HepG2 (cell line): ENCODE data around the gene MRPL38. TPM values are rescaled to one million over a fixed set of nuclear protein-coding genes. Genes with fewer than 3 reads are reported as not detected.
A peak's percentile ranks its signal among the peaks of the same experiment; 100 is the strongest.

Experiments
- ATF7-NPFF ChIP-seq: sonication (generic); formaldehyde crosslinking; IDR thresholded peaks from 2 replicates; pipeline ENCODE4 v1.8.1; 2023; ENCODE audit warnings: mild to moderate bottlenecking, low read depth, missing genetic modification reagents, moderate library complexity
- BATF2 ChIP-seq: sonication (generic); formaldehyde crosslinking; IDR thresholded peaks from 2 replicates; pipeline ENCODE4 v1.8.0; 2022; ENCODE audit warnings: mild to moderate bottlenecking, missing genetic modification reagents, moderate library complexity
- CBX2 ChIP-seq, 2 experiments: fragments of 200-600 bp in 1 of 2; sonication (generic); formaldehyde crosslinking in 1 of 2; IDR thresholded peaks; 2 replicates each; pipeline versions ENCODE4 v1.7.0 to v1.8.1; 2018 to 2022; ENCODE audit warnings: low read depth in 2 of 2, low read length in 1 of 2, mild to moderate bottlenecking in 1 of 2, missing genetic modification reagents in 1 of 2
- DR1 ChIP-seq: sonication (generic); formaldehyde crosslinking; IDR thresholded peaks from 2 replicates; pipeline ENCODE4 v1.8.0; 2021; ENCODE audit warnings: mild to moderate bottlenecking, missing genetic modification reagents, inconsistent platforms
- HMG20A ChIP-seq: IDR thresholded peaks from 2 replicates; pipeline ENCODE4 v1.6.1; 2016; ENCODE audit warnings: borderline replicate concordance
- HNRNPL ChIP-seq: fragments of 200-400 bp; formaldehyde crosslinking; IDR thresholded peaks from 2 replicates; pipeline ENCODE4 v1.6.1; 2017; ENCODE audit warnings: mild to moderate bottlenecking, low read depth, low read length
- JUNB ChIP-seq: sonication (generic); formaldehyde crosslinking; IDR thresholded peaks from 2 replicates; pipeline ENCODE4 v1.8.0; 2022; ENCODE audit warnings: missing genetic modification reagents, mild to moderate bottlenecking, borderline replicate concordance
- KLF6 ChIP-seq: IDR thresholded peaks from 2 replicates; pipeline ENCODE4 v1.8.0; 2016; ENCODE audit warnings: missing biosample characterization, missing genetic modification reagents
- MAZ ChIP-seq, 2 experiments: sonication (generic) in 1 of 2; formaldehyde crosslinking in 1 of 2; IDR thresholded peaks; 2 replicates each; pipeline versions ENCODE4 v1.5.0 to v1.6.1; 2012 to 2020; ENCODE audit warnings: low read depth in 2 of 2, mild to moderate bottlenecking in 2 of 2, borderline replicate concordance in 1 of 2, improper control_type of control experiment in 1 of 2, low read length in 1 of 2, missing genetic modification reagents in 1 of 2, moderate library complexity in 1 of 2
- MXI1 ChIP-seq: IDR thresholded peaks from 3 replicates; pipeline ENCODE4 v1.6.1; 2012; ENCODE audit warnings: low read depth, low read length, inconsistent platforms, borderline replicate concordance
- TEF ChIP-seq: sonication (generic); formaldehyde crosslinking; IDR thresholded peaks from 2 replicates; pipeline ENCODE4 v1.5.0; 2020; ENCODE audit warnings: missing genetic modification reagents
- THAP7 ChIP-seq: sonication (generic); formaldehyde crosslinking; IDR thresholded peaks from 2 replicates; pipeline ENCODE4 v1.8.1; 2023; ENCODE audit warnings: mild to moderate bottlenecking, missing genetic modification reagents
- ZNF430 ChIP-seq: sonication (generic); formaldehyde crosslinking; IDR thresholded peaks from 2 replicates; pipeline ENCODE4 v1.9.0; 2021; ENCODE audit warnings: mild to moderate bottlenecking, missing genetic modification reagents
- ZNF530 ChIP-seq: sonication (generic); formaldehyde crosslinking; IDR thresholded peaks from 2 replicates; pipeline ENCODE4 v1.5.0; 2020; ENCODE audit warnings: low read depth, mild to moderate bottlenecking, missing genetic modification reagents
- ZNF556 ChIP-seq: sonication (generic); formaldehyde crosslinking; IDR thresholded peaks from 2 replicates; pipeline ENCODE4 v1.4.0; 2020; ENCODE audit warnings: mild to moderate bottlenecking, missing genetic modification reagents, borderline replicate concordance
- ZNF570 ChIP-seq: sonication (generic); formaldehyde crosslinking; IDR thresholded peaks from 2 replicates; pipeline ENCODE4 v1.4.0; 2020; ENCODE audit warnings: mild to moderate bottlenecking, missing genetic modification reagents, borderline replicate concordance
- ZNF670 ChIP-seq: sonication (generic); formaldehyde crosslinking; IDR thresholded peaks from 2 replicates; pipeline ENCODE4 v1.8.0; 2022; ENCODE audit warnings: mild to moderate bottlenecking, missing genetic modification reagents, borderline replicate concordance
- ZNF782 ChIP-seq: sonication (generic); formaldehyde crosslinking; IDR thresholded peaks from 2 replicates; pipeline ENCODE4 v1.4.0; 2020; ENCODE audit warnings: missing genetic modification reagents, mild to moderate bottlenecking, borderline replicate concordance
- ZNF788 ChIP-seq: sonication (generic); formaldehyde crosslinking; IDR thresholded peaks from 2 replicates; pipeline ENCODE4 v1.5.0; 2020; ENCODE audit warnings: mild to moderate bottlenecking, missing genetic modification reagents, borderline replicate concordance
- polyA plus RNA-seq, 8 experiments: library from polyadenylated mRNA; depleted of rRNA in 3 of 8; stranded (reverse) in 7 of 8; unstranded in 1 of 8; fragments of >200 nt; fragmentation: Illumina TruSeq in 4 of 8; extraction: Trizol in 4 of 8; gene quantifications; 2 replicates each; pipeline versions ENCODE4 v1.2.1 to v1.2.3, GENCODE V29; 2011 to 2016; ENCODE audit warnings: low read depth in 4 of 8, missing spikeins in 1 of 8, mixed read lengths in 1 of 8; ENCODE audit not compliant: insufficient read depth in 1 of 8
- total RNA-seq, 5 experiments: library from RNA; depleted of rRNA; stranded (reverse); fragments of >200 nt; fragmentation: Illumina TruSeq; extraction: Trizol; gene quantifications; 2 replicates each; pipeline ENCODE4 v1.2.3, GENCODE V29; 2016; ENCODE audit warnings: low read depth in 1 of 5
- TF ChIP-seq, protein P1 (sequence below): sonication (generic); formaldehyde crosslinking; IDR thresholded peaks from 2 replicates; pipeline ENCODE4 v1.5.1; 2020; ENCODE audit warnings: missing genetic modification reagents, mild to moderate bottlenecking, borderline replicate concordance
- TF ChIP-seq, protein P2 (sequence below): sonication (generic); formaldehyde crosslinking; IDR thresholded peaks from 2 replicates; pipeline ENCODE4 v1.8.1; 2023; ENCODE audit warnings: missing genetic modification reagents, inconsistent platforms, borderline replicate concordance

The MRPL38 gene
- total and polyA plus RNA-seq, 2 of the 13 experiments (the other 11 are each of a cell fraction or from before 2014, with no cell fraction given), result 83.7 to 125 TPM

- no peak for TF ChIP-seq THAP7 (CRISPR knock-in tag)
- TF ChIP-seq ZNF530 (CRISPR knock-in tag), result peak; percentile 83
- peak; percentile 78 for TF ChIP-seq ZNF788
- TF ChIP-seq BATF2, result no peak
- 0 out of 2 replicates have a peak, but pooled peaks have one; percentile 60 for TF ChIP-seq KLF6 (CRISPR knock-in tag)
- TF ChIP-seq HMG20A, result peak; percentile 73; the same call in 1 of the 2 replicates
- TF ChIP-seq ZNF782 (CRISPR knock-in tag), result peak; percentile 98; the same call in 1 of the 2 replicates
- peak; percentile 91; the same call in 1 of the 2 replicates for TF ChIP-seq HNRNPL
- TF ChIP-seq JUNB, result no peak
- TF ChIP-seq ZNF570 (CRISPR knock-in tag), result no peak; the same call in 1 of the 2 replicates
- TF ChIP-seq DR1 (CRISPR knock-in tag), result peak; percentile 62; the same call in 1 of the 2 replicates
- TF ChIP-seq, protein P1, sequence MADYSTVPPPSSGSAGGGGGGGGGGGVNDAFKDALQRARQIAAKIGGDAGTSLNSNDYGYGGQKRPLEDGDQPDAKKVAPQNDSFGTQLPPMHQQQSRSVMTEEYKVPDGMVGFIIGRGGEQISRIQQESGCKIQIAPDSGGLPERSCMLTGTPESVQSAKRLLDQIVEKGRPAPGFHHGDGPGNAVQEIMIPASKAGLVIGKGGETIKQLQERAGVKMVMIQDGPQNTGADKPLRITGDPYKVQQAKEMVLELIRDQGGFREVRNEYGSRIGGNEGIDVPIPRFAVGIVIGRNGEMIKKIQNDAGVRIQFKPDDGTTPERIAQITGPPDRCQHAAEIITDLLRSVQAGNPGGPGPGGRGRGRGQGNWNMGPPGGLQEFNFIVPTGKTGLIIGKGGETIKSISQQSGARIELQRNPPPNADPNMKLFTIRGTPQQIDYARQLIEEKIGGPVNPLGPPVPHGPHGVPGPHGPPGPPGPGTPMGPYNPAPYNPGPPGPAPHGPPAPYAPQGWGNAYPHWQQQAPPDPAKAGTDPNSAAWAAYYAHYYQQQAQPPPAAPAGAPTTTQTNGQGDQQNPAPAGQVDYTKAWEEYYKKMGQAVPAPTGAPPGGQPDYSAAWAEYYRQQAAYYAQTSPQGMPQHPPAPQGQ (CRISPR knock-in tag), result 0 out of 2 replicates have a peak, but pooled peaks have one; percentile 47
- TF ChIP-seq CBX2 (IDR thresholded peaks at IDR 0.05; ENCODE audit: low read depth, low read length), result no peak
- TF ChIP-seq CBX2 (CRISPR knock-in tag; IDR thresholded peaks at IDR 0.05; ENCODE audit: low read depth), result 0 out of 2 replicates have a peak, but pooled peaks have one; percentile 54
- peak; percentile 36; the same call in 1 of the 2 replicates for TF ChIP-seq ATF7-NPFF (CRISPR knock-in tag)
- TF ChIP-seq MXI1, result peak; percentile 10; the same call in 1 of the 3 replicates
- no peak for TF ChIP-seq TEF (CRISPR knock-in tag)
- TF ChIP-seq, protein P2, sequence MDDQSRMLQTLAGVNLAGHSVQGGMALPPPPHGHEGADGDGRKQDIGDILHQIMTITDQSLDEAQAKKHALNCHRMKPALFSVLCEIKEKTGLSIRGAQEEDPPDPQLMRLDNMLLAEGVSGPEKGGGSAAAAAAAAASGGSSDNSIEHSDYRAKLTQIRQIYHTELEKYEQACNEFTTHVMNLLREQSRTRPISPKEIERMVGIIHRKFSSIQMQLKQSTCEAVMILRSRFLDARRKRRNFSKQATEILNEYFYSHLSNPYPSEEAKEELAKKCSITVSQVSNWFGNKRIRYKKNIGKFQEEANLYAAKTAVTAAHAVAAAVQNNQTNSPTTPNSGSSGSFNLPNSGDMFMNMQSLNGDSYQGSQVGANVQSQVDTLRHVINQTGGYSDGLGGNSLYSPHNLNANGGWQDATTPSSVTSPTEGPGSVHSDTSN (CRISPR knock-in tag), result no peak
- peak; percentile 78 for TF ChIP-seq ZNF430 (CRISPR knock-in tag)
- TF ChIP-seq ZNF670 (CRISPR knock-in tag), result no peak
- TF ChIP-seq MAZ (IDR thresholded peaks at IDR 0.05; ENCODE audit: borderline replicate concordance, low read depth, low read length), result peak; percentile 81; the same call in 1 of the 2 replicates
- peak; percentile 86 for TF ChIP-seq MAZ (CRISPR knock-in tag; IDR thresholded peaks at IDR 0.05; ENCODE audit: low read depth)
- TF ChIP-seq ZNF556 (CRISPR knock-in tag), result no peak; the same call in 1 of the 2 replicates
These were observed 12.8 kb downstream of the MRPL38 start (continued) for GRCh38 chr17:75891605-75892555.
